Endothelial cell of umbilical vein (primary cell): Measurements from ENCODE around the gene STARD6. TPM values are rescaled to one million over a fixed set of nuclear protein-coding genes. Genes with fewer than 3 reads are reported as not detected.

ENCODE experiments used
- BruUV-seq: library from RNA; stranded (reverse); fragments of 400-500 nt; replicated peaks from 2 replicates; lab custom pipeline; 2021; lab: Mats Ljungman, UMichigan
- CTCF ChIA-PET: fragments of 300-600, 350-600 bp; sonication (Branson Sonifier 250); formaldehyde crosslinking; loops from one replicate; lab custom pipeline; 2021; ENCODE audit warnings: antibody characterized with exemption, inconsistent platforms; lab: Charles Lee
- POLR2A ChIA-PET: fragments of 300-600, 350-600 bp; sonication (Branson Sonifier 250); formaldehyde crosslinking; loops from one replicate; lab custom pipeline; 2021; ENCODE audit warnings: antibody characterized with exemption, inconsistent platforms; lab: Charles Lee
- DNase-seq: peaks from one replicate; pipeline ENCODE4 v3.0.0-alpha.2; 2011; ENCODE audit warnings: low read depth, low spot score
- FAIRE-seq: peaks from 2 replicates; lab custom pipeline; 2011; peaks lifted over from hg19 to GRCh38; lab: Jason Lieb, UNC
- H2AFZ ChIP-seq: 2 replicates; pipeline ENCODE4 v1.6.0; 2012; ENCODE audit warnings: low read depth, low read length, control low read depth, inconsistent platforms
- H3K27ac ChIP-seq: 2 replicates; pipeline ENCODE4 v1.5.1; 2011; ENCODE audit warnings: low read depth, mild to moderate bottlenecking, control low read depth, low read length, moderate library complexity; ENCODE audit not compliant: insufficient read depth
- H3K27me3 ChIP-seq, 2 experiments: 2 replicates each; pipeline versions ENCODE4 v1.6.0 to v1.6.1; 2011; ENCODE audit warnings: low read length in 2 of 2, mixed read lengths in 1 of 2; ENCODE audit not compliant: control insufficient read depth in 2 of 2, insufficient read depth in 2 of 2
- H3K36me3 ChIP-seq, 2 experiments: 2 replicates in 1 of 2; 3 replicates in 1 of 2; pipeline ENCODE4 v1.5.1; 2011; ENCODE audit warnings: low read length in 2 of 2, mild to moderate bottlenecking in 1 of 2, moderate library complexity in 1 of 2; ENCODE audit not compliant: control insufficient read depth in 2 of 2, insufficient read depth in 2 of 2; ENCODE audit errors: extremely low read depth in 1 of 2
- H3K4me1 ChIP-seq: 3 replicates; pipeline ENCODE4 v1.5.1; 2011; ENCODE audit warnings: mild to moderate bottlenecking, low read length; ENCODE audit not compliant: control insufficient read depth, insufficient read depth; ENCODE audit errors: extremely low read depth
- H3K4me2 ChIP-seq: 2 replicates; pipeline ENCODE4 v1.6.1; 2011; ENCODE audit warnings: low read length, control low read depth, mixed read lengths; ENCODE audit not compliant: insufficient read depth
- H3K4me3 ChIP-seq, 3 experiments: fragments of 200-600 bp in 1 of 3; sonication (generic), shearing (Covaris generic) in 1 of 3; replicated peaks in 1 of 3; 2 replicates each; pipeline ENCODE4 v1.5.1; 2011 to 2016; ENCODE audit warnings: control low read depth in 3 of 3, low read length in 3 of 3, mild to moderate bottlenecking in 2 of 3, inconsistent platforms in 1 of 3, low read depth in 1 of 3, moderate library complexity in 1 of 3; ENCODE audit not compliant: insufficient read depth in 1 of 3
- H3K79me2 ChIP-seq: 2 replicates; pipeline ENCODE4 v1.6.0; 2012; ENCODE audit warnings: low read length, inconsistent platforms; ENCODE audit not compliant: control insufficient read depth, insufficient read depth
- H3K9ac ChIP-seq: replicated peaks from 2 replicates; pipeline ENCODE3; 2011; ENCODE audit warnings: low read length, control low read depth; ENCODE audit not compliant: insufficient read depth; ENCODE audit errors: extremely low read depth
- H3K9me1 ChIP-seq: replicated peaks from 3 replicates; pipeline ENCODE4 v1.6.0; 2011; ENCODE audit warnings: mild to moderate bottlenecking, low read length; ENCODE audit not compliant: control insufficient read depth, insufficient read depth; ENCODE audit errors: extremely low read depth
- H3K9me3 ChIP-seq: replicated peaks from 2 replicates; pipeline ENCODE4 v1.5.1; 2012; ENCODE audit warnings: low read length, inconsistent platforms; ENCODE audit not compliant: control insufficient read depth, insufficient read depth
- H4K20me1 ChIP-seq: replicated peaks from 2 replicates; pipeline ENCODE3; 2011; ENCODE audit warnings: mild to moderate bottlenecking, low read length; ENCODE audit not compliant: control insufficient read depth, insufficient read depth; ENCODE audit errors: extremely low read depth
- EZH2 ChIP-seq: IDR thresholded peaks from 2 replicates; pipeline ENCODE4 v1.6.1; 2012; ENCODE audit warnings: borderline replicate concordance, low read depth, mild to moderate bottlenecking, moderate library complexity, low read length, inconsistent platforms; ENCODE audit not compliant: severe bottlenecking
- GATA2 ChIP-seq: IDR thresholded peaks from 2 replicates; pipeline ENCODE4 v1.7.0; 2011; ENCODE audit warnings: low read depth, mild to moderate bottlenecking, moderate library complexity, mixed read lengths, low read length; ENCODE audit not compliant: insufficient read length, insufficient read depth
- JUN ChIP-seq: IDR thresholded peaks from 2 replicates; pipeline ENCODE4 v1.6.1; 2011; ENCODE audit warnings: borderline replicate concordance, low read depth; ENCODE audit not compliant: insufficient read length, insufficient read depth
- MYC ChIP-seq: IDR thresholded peaks from one replicate; pipeline ENCODE4 v1.6.1; 2011; ENCODE audit warnings: mild to moderate bottlenecking, low read depth, low read length
- POLR2AphosphoS5 ChIP-seq: IDR thresholded peaks from 2 replicates; pipeline ENCODE4 v1.6.1; 2012; ENCODE audit warnings: low read depth, mild to moderate bottlenecking, control low read depth, low read length, moderate library complexity; ENCODE audit not compliant: insufficient read depth
- dilution Hi-C: fragments of 300-500 bp; cut with MboI; formaldehyde crosslinking; loops from one replicate; pipeline ENCODE4 v1.15.0; 2019; ENCODE audit warnings: low sequenced_read_pairs; ENCODE audit not compliant: extremely low pct_ligation_motif_present
- intact Hi-C: fragments of 100-400 bp; cut with micrococcal nuclease; formaldehyde crosslinking; loops from one replicate; pipeline ENCODE4 v1.10.0; 2022
- polyA plus RNA-seq, 4 experiments: library from polyadenylated mRNA; depleted of rRNA in 3 of 4; stranded (reverse) in 3 of 4; unstranded in 1 of 4; fragments of >200 nt; gene quantifications; 2 replicates each; pipeline versions ENCODE4 v1.2.1 to v1.2.3, GENCODE V29; 2011 to 2012; ENCODE audit warnings: missing spikeins in 1 of 4
- total RNA-seq: library from RNA; stranded (reverse); gene quantifications from 2 replicates; pipeline ENCODE4 v1.2.3, GENCODE V29; 2021
- TF ChIP-seq, protein P1 (sequence below), 2 donors: IDR thresholded peaks; 1 replicate in 1 of 2; 2 replicates in 1 of 2; pipeline ENCODE4 v1.5.1; 2011; ENCODE audit warnings: low read length in 2 of 2, mild to moderate bottlenecking in 2 of 2, moderate library complexity in 2 of 2, control low read depth in 1 of 2, inconsistent platforms in 1 of 2, low read depth in 1 of 2; ENCODE audit not compliant: insufficient read depth in 1 of 2; ENCODE audit errors: extremely low read depth in 1 of 2

STARD6 gene
- total and polyA plus RNA-seq, 2 donors (not counting 3 experiments of a cell fraction or from before 2014, with no cell fraction given): not detected

DNA sequence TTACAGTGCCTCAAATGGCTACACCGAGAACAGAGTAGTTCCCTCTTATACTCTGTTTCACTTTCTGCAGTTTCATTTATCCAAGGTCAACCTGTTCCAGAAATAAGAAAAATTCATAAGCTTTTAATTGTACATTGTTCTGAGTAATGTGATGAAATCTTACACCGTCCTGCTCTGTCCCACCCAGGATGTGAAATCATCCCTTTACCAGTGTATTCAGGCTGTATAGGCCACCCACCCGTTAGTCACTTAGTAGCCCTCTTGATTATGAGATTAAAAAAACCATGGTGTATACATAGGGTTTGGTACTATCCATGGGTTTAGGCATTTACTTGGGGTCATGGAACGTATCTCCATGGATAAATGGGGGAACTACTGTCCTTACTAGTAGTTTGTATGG is 29.8 kb downstream of the STARD6 start:
- no peak for TF ChIP-seq MYC
- no peak for TF ChIP-seq GATA2
- TF ChIP-seq POLR2AphosphoS5: no peak
- TF ChIP-seq EZH2: no peak
- CTCF ChIA-PET: no interaction called here
- Histone ChIP-seq H3K4me1 (no peaks in the 10 kb centered on the region), H3K9me3 (no peaks in the 10 kb centered on the region), H2AFZ (no peak overlapping the region), H3K79me2 (no peaks in the 10 kb centered on the region), H3K4me2 (no peak overlapping the region), H3K36me3 (no peaks in the 10 kb centered on the region), H3K9ac (no peak overlapping the region), H3K27ac (no peak overlapping the region), H4K20me1 (no peaks in the 10 kb centered on the region), H3K4me3 (no peak overlapping the region), H3K9me1 (no peaks in the 10 kb centered on the region), H3K27me3 (peaks cover 0 to 2% of the 10 kb centered on the region in 2 experiments)
- POLR2A ChIA-PET: no interaction called here
- dilution Hi-C loops: no loop called here
- intact Hi-C loops: no loop called here
- no TSS peak for BruUV-seq
- FAIRE-seq (no peak), DNase-seq (no peak)

DNA sequence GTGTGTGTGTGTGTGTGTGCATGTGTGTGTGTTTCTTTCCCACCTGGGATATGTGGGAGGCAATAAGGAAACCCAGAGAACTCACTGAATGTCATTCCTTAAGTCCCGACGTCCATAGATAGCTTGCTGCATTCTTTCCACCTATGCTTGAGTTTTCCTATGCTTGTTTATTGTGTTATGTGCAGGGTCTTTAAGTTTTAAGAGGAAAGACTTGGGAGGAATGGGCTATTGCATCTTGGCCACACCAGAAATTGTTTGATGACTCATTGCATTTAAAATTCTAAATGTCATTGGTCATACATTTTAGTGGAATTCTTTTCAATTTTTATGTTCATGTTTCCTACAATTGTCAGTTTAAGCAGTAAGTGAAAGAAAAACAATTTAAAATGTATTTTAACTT is 33.7 kb downstream of the STARD6 start:
- Histone ChIP-seq H3K36me3 (no peaks in the 10 kb centered on the region), H3K79me2 (no peaks in the 10 kb centered on the region), H3K4me2 (no peak overlapping the region), H3K4me1 (no peaks in the 10 kb centered on the region), H4K20me1 (no peaks in the 10 kb centered on the region), H3K9me1 (no peaks in the 10 kb centered on the region), H3K9me3 (no peaks in the 10 kb centered on the region), H3K9ac (no peak overlapping the region), H3K4me3 (no peak overlapping the region), H3K27me3 (no peaks in the 10 kb centered on the region), H3K27ac (no peak overlapping the region), H2AFZ (no peak overlapping the region)
- intact Hi-C loops: no loop called here
- FAIRE-seq (no peak), DNase-seq (peak; percentile 28)
- dilution Hi-C loops: no loop called here
- BruUV-seq: no TSS peak
- POLR2A ChIA-PET: no interaction called here
- peak; percentile 31 for TF ChIP-seq JUN
- TF ChIP-seq, protein P1, sequence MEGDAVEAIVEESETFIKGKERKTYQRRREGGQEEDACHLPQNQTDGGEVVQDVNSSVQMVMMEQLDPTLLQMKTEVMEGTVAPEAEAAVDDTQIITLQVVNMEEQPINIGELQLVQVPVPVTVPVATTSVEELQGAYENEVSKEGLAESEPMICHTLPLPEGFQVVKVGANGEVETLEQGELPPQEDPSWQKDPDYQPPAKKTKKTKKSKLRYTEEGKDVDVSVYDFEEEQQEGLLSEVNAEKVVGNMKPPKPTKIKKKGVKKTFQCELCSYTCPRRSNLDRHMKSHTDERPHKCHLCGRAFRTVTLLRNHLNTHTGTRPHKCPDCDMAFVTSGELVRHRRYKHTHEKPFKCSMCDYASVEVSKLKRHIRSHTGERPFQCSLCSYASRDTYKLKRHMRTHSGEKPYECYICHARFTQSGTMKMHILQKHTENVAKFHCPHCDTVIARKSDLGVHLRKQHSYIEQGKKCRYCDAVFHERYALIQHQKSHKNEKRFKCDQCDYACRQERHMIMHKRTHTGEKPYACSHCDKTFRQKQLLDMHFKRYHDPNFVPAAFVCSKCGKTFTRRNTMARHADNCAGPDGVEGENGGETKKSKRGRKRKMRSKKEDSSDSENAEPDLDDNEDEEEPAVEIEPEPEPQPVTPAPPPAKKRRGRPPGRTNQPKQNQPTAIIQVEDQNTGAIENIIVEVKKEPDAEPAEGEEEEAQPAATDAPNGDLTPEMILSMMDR (IDR thresholded peaks at IDR 0.05; ENCODE audit: extremely low read depth in 1 of 2, insufficient read depth in 1 of 2, low read depth in 1 of 2, low read length in 2 of 2): no peak
- CTCF ChIA-PET: no interaction called here
